OCI-LY1 (cell line): ENCODE data around the gene ZNF37A.
"Not testable (repeated sequence)": the region's sequence is repeated elsewhere in the genome, so short reads cannot be mapped to it uniquely, and the experiment has no call there.

Source experiments
- H2AFZ ChIP-seq: fragments of 200-600 bp; sonication (generic), shearing (Covaris generic); 2 replicates; pipeline ENCODE4 v1.6.0; 2014; ENCODE audit warnings: antibody characterized with exemption, mild to moderate bottlenecking, low read length
- H3F3A ChIP-seq: fragments of 200-600 bp; sonication (generic), shearing (Covaris generic); 2 replicates; pipeline ENCODE4 v1.6.0; 2014; ENCODE audit warnings: mild to moderate bottlenecking, antibody characterized with exemption, low read length, moderate library complexity; ENCODE audit not compliant: insufficient read depth
- H3K27ac ChIP-seq: fragments of 200-600 bp; sonication (generic); 2 replicates; pipeline ENCODE4 v1.5.1; 2014; ENCODE audit warnings: low read length, mixed run types, mild to moderate bottlenecking, low read depth; ENCODE audit not compliant: poor library complexity, severe bottlenecking
- H3K27me3 ChIP-seq: fragments of 200-600 bp; sonication (generic); 2 replicates; pipeline ENCODE4 v1.6.0; 2014; ENCODE audit warnings: antibody characterized with exemption, mild to moderate bottlenecking, low read length, moderate library complexity; ENCODE audit not compliant: insufficient read depth
- H3K36me3 ChIP-seq: fragments of 200-600 bp; sonication (generic); 2 replicates; pipeline ENCODE4 v1.6.1; 2014; ENCODE audit warnings: mild to moderate bottlenecking, antibody characterized with exemption, low read length, moderate library complexity, mixed read lengths; ENCODE audit not compliant: insufficient read depth
- H3K4me1 ChIP-seq: fragments of 200-600 bp; sonication (generic); 2 replicates; pipeline ENCODE4 v1.5.1; 2014; ENCODE audit warnings: mild to moderate bottlenecking, low read length, moderate library complexity; ENCODE audit not compliant: insufficient read depth, severe bottlenecking
- H3K4me2 ChIP-seq: fragments of 200-600 bp; sonication (generic), shearing (Covaris generic); 2 replicates; pipeline ENCODE4 v1.6.1; 2014; ENCODE audit warnings: low read length
- H3K4me3 ChIP-seq: fragments of 200-600 bp; sonication (generic); 2 replicates; pipeline ENCODE4 v1.5.1; 2014; ENCODE audit warnings: low read length, low read depth, mild to moderate bottlenecking, mixed read lengths; ENCODE audit not compliant: poor library complexity, severe bottlenecking
- H3K79me2 ChIP-seq: fragments of 200-600 bp; shearing (Covaris generic); 2 replicates; pipeline ENCODE4 v1.6.1; 2016; ENCODE audit warnings: mixed run types, low read length, mixed read lengths; ENCODE audit not compliant: insufficient read depth
- H3K9ac ChIP-seq: fragments of 200-600 bp; sonication (generic), shearing (Covaris generic); 2 replicates; pipeline ENCODE4 v1.6.1; 2014; ENCODE audit warnings: mild to moderate bottlenecking, low read length, mixed read lengths
- H3K9me2 ChIP-seq: fragments of 200-600 bp; sonication (generic), shearing (Covaris generic); 2 replicates; pipeline ENCODE4 v1.6.1; 2014; ENCODE audit warnings: low read depth, mild to moderate bottlenecking, low read length, mixed read lengths
- H3K9me3 ChIP-seq: fragments of 200-600 bp; shearing (Covaris generic); 2 replicates; pipeline ENCODE4 v1.6.1; 2014; ENCODE audit warnings: low read length, mixed read lengths
- H4K20me1 ChIP-seq: fragments of 200-600 bp; sonication (generic), shearing (Covaris generic); 2 replicates; pipeline ENCODE4 v1.6.0; 2016; ENCODE audit warnings: mild to moderate bottlenecking, low read length; ENCODE audit not compliant: insufficient read depth
- CTCF ChIP-seq: fragments of 200-600 bp; sonication (generic), shearing (Covaris generic); IDR thresholded peaks from 2 replicates; pipeline ENCODE4 v1.5.1; 2017; ENCODE audit warnings: mild to moderate bottlenecking, antibody characterized with exemption, low read length, moderate library complexity, mixed read lengths
- EZH2 ChIP-seq: fragments of 200-600 bp; sonication (generic), shearing (Covaris generic); IDR thresholded peaks from 2 replicates; pipeline ENCODE4 v1.8.0; 2017; ENCODE audit warnings: borderline replicate concordance, mixed run types, mild to moderate bottlenecking, antibody characterized with exemption, low read length, moderate library complexity, mixed read lengths

The ZNF37A gene

GRCh38 chr10:38146579-38147333 lies 52.6 kb downstream of the ZNF37A start:
- H3K27ac ChIP-seq = no peak overlapping the region
- H3K4me2 ChIP-seq = no peak overlapping the region
- H3K4me3 ChIP-seq = no peak overlapping the region
- no peaks in the 10 kb centered on the region for H3K36me3 ChIP-seq
- no peaks in the 10 kb centered on the region for H3K9me3 ChIP-seq
- H3K9ac ChIP-seq = no peak overlapping the region
- H4K20me1 ChIP-seq = no peaks in the 10 kb centered on the region
- no peak for TF ChIP-seq EZH2
- no peak for TF ChIP-seq CTCF
- H3F3A ChIP-seq = no peaks in the 10 kb centered on the region
- H3K9me2 ChIP-seq = no peaks in the 10 kb centered on the region
- H3K27me3 ChIP-seq = no peaks in the 10 kb centered on the region
- H2AFZ ChIP-seq = no peak overlapping the region
- no peaks in the 10 kb centered on the region for H3K4me1 ChIP-seq
- H3K79me2 ChIP-seq = no peaks in the 10 kb centered on the region

GRCh38 chr10:38147686-38148085 lies 53.5 kb downstream of the ZNF37A start:
- no peaks in the 10 kb centered on the region for H3F3A ChIP-seq
- H3K9me3 ChIP-seq = no peaks in the 10 kb centered on the region
- H3K4me3 ChIP-seq = no peak overlapping the region
- no peaks in the 10 kb centered on the region for H3K27me3 ChIP-seq
- no peaks in the 10 kb centered on the region for H3K9me2 ChIP-seq
- no peaks in the 10 kb centered on the region for H3K4me1 ChIP-seq
- no peak for TF ChIP-seq CTCF
- TF ChIP-seq EZH2 = no peak
- no peaks in the 10 kb centered on the region for H4K20me1 ChIP-seq
- H3K9ac ChIP-seq = no peak overlapping the region
- H3K79me2 ChIP-seq = no peaks in the 10 kb centered on the region
- H3K27ac ChIP-seq = no peak overlapping the region
- no peak overlapping the region for H2AFZ ChIP-seq
- H3K36me3 ChIP-seq = no peaks in the 10 kb centered on the region
- no peak overlapping the region for H3K4me2 ChIP-seq

GRCh38 chr10:38150891-38151463 lies 56.8 kb downstream of the ZNF37A start:
- not testable (repeated sequence) for H3K4me3 ChIP-seq, H3K9ac ChIP-seq, H2AFZ ChIP-seq, H3K27me3 ChIP-seq, H3K4me2 ChIP-seq, H3K36me3 ChIP-seq, H3K9me2 ChIP-seq, H3K27ac ChIP-seq, H3K79me2 ChIP-seq, H4K20me1 ChIP-seq, H3K4me1 ChIP-seq, H3K9me3 ChIP-seq, H3F3A ChIP-seq
